Heart left ventricle (tissue), 16 donors: ENCODE results near the gene MKRN2. TPM values are rescaled to one million over a fixed set of nuclear protein-coding genes. Genes with fewer than 3 reads are reported as not detected.

Experiments used
- ATAC-seq, 4 donors: fragments of 200-7000 bp; cut with Tn5 transposase; one replicate each; pipeline ENCODE4 v1.9.1; 2020 to 2022; ENCODE audit warnings: moderate library complexity in 4 of 4, mild to moderate bottlenecking in 3 of 4, moderate number of reproducible peaks in 1 of 4
- DNase-seq, 5 donors: peaks; one replicate each; pipeline ENCODE4 v3.0.0-alpha.2; 2020
- H3K27ac ChIP-seq, 12 donors: fragments of 200-600 bp; sonication (generic) in 4 of 12; one replicate each; pipeline versions ENCODE4 v1.5.0 to v1.8.0; 2016 to 2022; ENCODE audit warnings: mild to moderate bottlenecking in 2 of 12
- H3K27me3 ChIP-seq, 9 donors: fragments of 200-600 bp; sonication (generic) in 2 of 9; one replicate each; pipeline versions ENCODE4 v1.5.1 to v1.8.0; 2016 to 2022; ENCODE audit warnings: mild to moderate bottlenecking in 3 of 9
- H3K36me3 ChIP-seq, 9 donors: fragments of 200-600 bp; sonication (generic) in 2 of 9; one replicate each; pipeline versions ENCODE4 v1.5.0 to v1.8.0; 2018 to 2022; ENCODE audit warnings: mild to moderate bottlenecking in 2 of 9
- H3K4me1 ChIP-seq, 12 donors: fragments of 200-600 bp; sonication (generic) in 4 of 12; one replicate each; pipeline versions ENCODE4 v1.5.0 to v1.8.0; 2016 to 2022; ENCODE audit warnings: mild to moderate bottlenecking in 3 of 12
- H3K4me3 ChIP-seq, 12 donors: fragments of 200-600 bp; sonication (generic) in 4 of 12; one replicate each; pipeline versions ENCODE4 v1.5.0 to v1.8.0; 2017 to 2022; ENCODE audit warnings: mild to moderate bottlenecking in 9 of 12, moderate library complexity in 4 of 12
- H3K9me3 ChIP-seq, 12 donors: fragments of 200-600 bp; sonication (generic) in 4 of 12; one replicate each; pipeline versions ENCODE4 v1.5.0 to v1.8.0; 2016 to 2022; ENCODE audit warnings: mild to moderate bottlenecking in 1 of 12
- POLR2A ChIP-seq, 2 donors: fragments of 450-650 bp; IDR thresholded peaks; one replicate each; pipeline ENCODE4 v1.6.1; 2017; ENCODE audit warnings: antibody characterized with exemption in 2 of 2, mild to moderate bottlenecking in 2 of 2, moderate library complexity in 2 of 2
- WGBS, 4 donors: extraction: QIAGEN DNeasy Blood & Tissue Kit in 2 of 4; methylation state at CpG; one replicate each; pipeline versions ENCODE4 v1.1.5 to v1.1.7; 2013 to 2018; 5-methylcytosine and 5-hydroxymethylcytosine counted together
- intact Hi-C, 10 donors: fragments of 100-400 bp; cut with DNase I; formaldehyde crosslinking; loops; one replicate each; pipeline versions ENCODE4 v1.11.1 to v1.14.2; 2022
- polyA plus RNA-seq, 2 donors: library from polyadenylated mRNA; stranded (reverse); fragments of 200-250 nt; gene quantifications; one replicate each; pipeline ENCODE4 v1.2.3, GENCODE V29; 2013
- total RNA-seq, 9 donors: library from RNA; depleted of rRNA in 2 of 9; stranded (reverse); fragments of >200 nt in 2 of 9; fragmentation: NEBNext Ultra II Directional in 3 of 9; extraction: Animal tissue kit (Norgen Biotek cat#: 25700) in 3 of 9; gene quantifications; one replicate each; pipeline versions ENCODE4 v1.1.0 to v1.2.4, GENCODE V29; 2016 to 2023
- TF ChIP-seq, protein P1 (sequence below), 12 donors: fragments of 200-600 bp; sonication (generic) in 4 of 12; IDR thresholded peaks; one replicate each; pipeline versions ENCODE4 v1.5.0 to v1.8.0; 2018 to 2022; ENCODE audit warnings: antibody characterized with exemption in 12 of 12, mild to moderate bottlenecking in 5 of 12
- donor health status: ischemic (EF 13 %, LVEDD 7.1; RV severe dilation, severe dysfunction).
- donor health status: healthy with polysubstance abuse.
- donor health status: DM: no; HTN: yes; CAD: no.
- donor health status: DM: no; HTN: no; CAD: no.
- donor health status: ischemic (EF 25% LVEDD 6.9; RV normal size, moderate dysfunction).
- donor health status: ischemic (EF 25% LVEDD 5.7; RV mildly dilated, moderate dysfunction).
- donor health status: healthy.
- donor health status: DM: yes; HTN: yes; CAD: no.
- donor health status: ischemic (EF 35%, LVEDD 5.7; RV mildly dilated, moderate dysfunction).
- donor health status: nonischemic (EF 11% LVEDD 7.7; RV severe dilation, severe dysfunction).
- donor health status: DM: yes; HTN: yes; CAD: no.
- donor health status: PGD.
- donor health status: ischemic (EF 29% LVEDD 5.4; RV normal size, mild dysfunction).
- donor health status: nonischemic (EF 23%, LVEDD 6.1; RV moderate dilation, normal function).

MKRN2 gene
- total and polyA plus RNA-seq, 11 donors = 23.2 to 42.2 (median 32.9) TPM

DNA sequence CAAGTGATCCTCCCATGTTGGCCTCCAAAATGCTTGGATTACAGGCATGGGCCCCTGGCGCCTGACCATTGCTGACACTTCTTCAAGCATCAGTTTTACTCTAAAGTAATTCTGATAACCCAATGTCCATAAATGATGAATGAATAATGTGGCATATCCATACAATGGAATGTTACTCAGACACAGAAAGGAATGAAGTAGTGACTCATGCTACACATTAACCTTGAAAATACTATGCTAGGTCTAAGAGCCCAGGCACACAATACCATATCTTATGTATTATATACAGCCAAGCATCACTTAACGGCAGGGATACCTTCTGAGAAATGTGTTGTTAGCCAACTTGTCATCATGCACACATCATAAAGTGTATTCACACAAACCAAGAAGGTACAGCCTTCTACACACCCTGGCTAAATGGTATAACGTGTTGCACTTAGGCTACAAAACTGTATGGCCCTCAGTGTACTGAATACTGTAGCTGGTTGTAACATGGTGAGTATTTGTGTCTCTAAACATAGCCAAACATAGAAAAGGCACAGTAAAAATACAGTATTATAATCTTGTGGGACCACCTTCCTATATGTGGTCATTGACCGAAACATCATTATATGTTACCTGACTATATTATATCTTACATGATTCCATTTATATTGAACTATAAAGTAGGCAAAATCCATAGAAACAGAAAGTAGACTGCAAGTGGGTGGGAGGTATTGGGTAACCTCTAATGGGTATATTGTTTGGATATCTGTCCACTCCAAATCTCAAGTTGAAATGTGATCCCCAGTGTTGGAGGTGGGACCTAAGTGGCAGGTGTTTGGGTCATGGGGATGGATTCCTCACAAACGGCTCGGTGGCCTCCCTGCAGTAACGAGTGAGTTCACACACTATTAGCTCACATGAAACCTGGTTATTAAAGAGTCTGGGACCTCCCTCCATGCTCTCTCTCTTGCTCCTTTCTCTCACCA lies 31.4 kb downstream of the MKRN2 start:
- 66 to 80% (median 76%) methylated on average over 7 of the region's 7 CpGs for WGBS, 4 donors
- Histone ChIP-seq H3K4me1 (peaks cover 0 to 46% (median 10%) of the 10 kb centered on the region in 12 donors), H3K27ac (peak overlapping the region in 6 of 12 donors; percentile 13 to 58 (median 33)), H3K36me3 (peaks cover 0 to 99% (median 95%) of the 10 kb centered on the region in 9 donors), H3K9me3 (no peaks in the 10 kb centered on the region), H3K4me3 (no peak overlapping the region), H3K27me3 (no peaks in the 10 kb centered on the region)
- ATAC-seq = no peak
- intact Hi-C loops = loop anchor here in 1 of 10 donors (10.0 kb wide), 1 partner anchor 136 kb away; no protein-coding TSS in a partner anchor
- no peak for TF ChIP-seq POLR2A (IDR thresholded peaks at IDR 0.05)
- TF ChIP-seq, protein P1, sequence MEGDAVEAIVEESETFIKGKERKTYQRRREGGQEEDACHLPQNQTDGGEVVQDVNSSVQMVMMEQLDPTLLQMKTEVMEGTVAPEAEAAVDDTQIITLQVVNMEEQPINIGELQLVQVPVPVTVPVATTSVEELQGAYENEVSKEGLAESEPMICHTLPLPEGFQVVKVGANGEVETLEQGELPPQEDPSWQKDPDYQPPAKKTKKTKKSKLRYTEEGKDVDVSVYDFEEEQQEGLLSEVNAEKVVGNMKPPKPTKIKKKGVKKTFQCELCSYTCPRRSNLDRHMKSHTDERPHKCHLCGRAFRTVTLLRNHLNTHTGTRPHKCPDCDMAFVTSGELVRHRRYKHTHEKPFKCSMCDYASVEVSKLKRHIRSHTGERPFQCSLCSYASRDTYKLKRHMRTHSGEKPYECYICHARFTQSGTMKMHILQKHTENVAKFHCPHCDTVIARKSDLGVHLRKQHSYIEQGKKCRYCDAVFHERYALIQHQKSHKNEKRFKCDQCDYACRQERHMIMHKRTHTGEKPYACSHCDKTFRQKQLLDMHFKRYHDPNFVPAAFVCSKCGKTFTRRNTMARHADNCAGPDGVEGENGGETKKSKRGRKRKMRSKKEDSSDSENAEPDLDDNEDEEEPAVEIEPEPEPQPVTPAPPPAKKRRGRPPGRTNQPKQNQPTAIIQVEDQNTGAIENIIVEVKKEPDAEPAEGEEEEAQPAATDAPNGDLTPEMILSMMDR (IDR thresholded peaks at IDR 0.05) = no peak
- DNase-seq = no peak

DNA sequence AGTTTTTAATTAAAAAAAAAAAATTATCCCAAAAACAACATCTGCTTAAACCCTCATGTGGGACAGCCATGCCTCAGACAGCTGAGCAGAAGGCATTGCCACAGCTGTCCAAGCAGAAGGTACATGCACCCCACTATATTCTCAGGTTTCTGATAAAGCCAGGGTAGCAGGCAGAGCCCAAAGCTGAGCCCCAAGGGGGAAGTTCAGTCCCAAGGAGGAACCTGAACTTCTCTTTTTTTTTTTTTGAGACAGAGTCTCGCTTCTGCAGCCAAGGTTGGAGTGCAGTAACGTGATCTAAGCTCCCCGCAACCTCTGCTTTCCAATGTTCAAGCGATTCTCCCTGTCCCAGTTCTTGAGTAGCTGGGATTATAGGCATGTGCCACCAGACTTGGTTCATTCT lies 33.2 kb downstream of the MKRN2 start:
- intact Hi-C loops = loop anchor here in 1 of 10 donors (10.0 kb wide), 1 partner anchor 75 kb away; the partner anchor contains the start of gene RAF1
- TF ChIP-seq POLR2A (IDR thresholded peaks at IDR 0.05) = no peak
- H3K9me3 ChIP-seq = no peaks in the 10 kb centered on the region
- WGBS, 4 donors = 85 to 92% (median 88%) methylated on average over 1 to 4 of the region's 4 CpGs
- peaks cover 0 to 53% (median 10%) of the 10 kb centered on the region in 12 donors for H3K4me1 ChIP-seq
- peak overlapping the region in 1 of 12 donors; percentile 43 for H3K27ac ChIP-seq
- no peak for DNase-seq
- H3K4me3 ChIP-seq = no peak overlapping the region
- H3K36me3 ChIP-seq = peaks cover 0 to 99% (median 95%) of the 10 kb centered on the region in 9 donors
- H3K27me3 ChIP-seq = no peaks in the 10 kb centered on the region
- no peak for ATAC-seq

DNA sequence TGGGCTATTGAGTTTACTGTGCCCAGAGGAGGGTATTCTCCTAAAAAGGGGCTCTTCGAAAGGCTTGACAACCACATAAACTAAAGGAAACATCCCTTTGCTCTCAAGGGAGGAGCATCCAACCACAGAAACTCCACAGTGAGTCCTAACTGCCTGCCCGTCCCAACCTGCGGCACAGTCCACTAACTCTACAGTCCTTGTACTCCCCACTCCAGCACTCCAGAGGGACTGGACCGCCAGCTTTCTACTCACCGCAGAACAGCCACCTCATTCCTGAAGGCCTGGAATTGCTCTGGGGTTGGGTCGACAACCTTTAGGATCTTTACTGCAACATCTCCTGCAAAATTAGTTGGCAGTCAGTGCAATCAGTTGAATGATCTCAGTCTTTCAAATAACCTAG lies 34.6 kb downstream of the MKRN2 start:
- ATAC-seq = no peak
- intact Hi-C loops = loop anchor here in 1 of 10 donors (10.0 kb wide), 1 partner anchor 73 kb away; the partner anchor contains the start of gene RAF1
- Histone ChIP-seq H3K36me3 (peaks cover 0 to 99% (median 95%) of the 10 kb centered on the region in 9 donors), H3K27me3 (no peaks in the 10 kb centered on the region), H3K9me3 (no peaks in the 10 kb centered on the region), H3K4me3 (no peak overlapping the region), H3K4me1 (peaks cover 0 to 52% (median 10%) of the 10 kb centered on the region in 12 donors), H3K27ac (peak overlapping the region; percentile 19 to 88 (median 60))
- no peak for DNase-seq
- 95 to 98% (median 97%) methylated on average over 6 of the region's 6 CpGs for WGBS, 4 donors
- no peak for TF ChIP-seq POLR2A (IDR thresholded peaks at IDR 0.05)
- TF ChIP-seq, protein P1 (IDR thresholded peaks at IDR 0.05) = no peak

DNA sequence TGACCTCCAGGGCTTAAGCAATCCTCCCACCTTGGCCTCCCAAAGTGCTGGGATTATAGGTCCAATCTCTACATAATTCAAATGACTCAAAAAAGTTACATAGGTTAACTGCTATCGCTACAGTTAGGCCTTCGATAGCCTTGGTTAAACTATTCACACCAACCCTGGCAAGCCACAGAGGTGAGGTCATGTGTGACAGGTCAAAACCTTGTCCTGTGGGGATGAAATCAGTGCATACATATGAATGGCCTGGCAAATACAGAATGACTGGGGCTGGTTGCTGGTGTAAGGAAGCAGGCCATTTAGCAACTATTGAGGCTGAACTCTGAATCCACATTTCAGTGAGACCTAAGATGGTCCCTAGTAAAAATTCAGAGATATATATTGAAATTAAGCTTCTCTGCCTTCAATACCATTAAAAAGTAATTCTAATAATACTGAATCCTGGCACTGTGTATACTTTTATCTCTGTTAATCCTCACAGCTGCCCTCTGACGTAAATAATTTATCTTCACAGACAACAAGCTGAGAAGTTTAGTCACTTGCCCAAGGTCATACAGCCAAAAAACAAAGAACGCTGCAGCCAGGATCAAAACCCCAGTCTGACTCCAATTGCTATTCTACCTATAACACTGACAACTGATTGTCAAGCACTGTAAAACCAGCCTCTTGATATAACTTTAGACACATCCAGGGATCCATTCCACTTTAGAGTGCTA lies 35.3 kb downstream of the MKRN2 start:
- H3K27me3 ChIP-seq = no peaks in the 10 kb centered on the region
- no peaks in the 10 kb centered on the region for H3K9me3 ChIP-seq
- no peak overlapping the region for H3K4me3 ChIP-seq
- ATAC-seq (peak; percentile 49 to 67 (median 56)), DNase-seq (no peak)
- peak overlapping the region; percentile 19 to 88 (median 62) for H3K27ac ChIP-seq
- peaks cover 0 to 45% (median 8%) of the 10 kb centered on the region in 12 donors for H3K4me1 ChIP-seq
- TF ChIP-seq, protein P1 (IDR thresholded peaks at IDR 0.05) = no peak
- TF ChIP-seq POLR2A (IDR thresholded peaks at IDR 0.05) = no peak
- intact Hi-C loops = loop anchor here in 1 of 10 donors (10.0 kb wide), 1 partner anchor 73 kb away; the partner anchor contains the start of gene RAF1
- peaks cover 0 to 100% (median 95%) of the 10 kb centered on the region in 9 donors for H3K36me3 ChIP-seq
- 58 to 69% (median 67%) methylated on average over 4 of the region's 4 CpGs for WGBS, 4 donors
